Measurements from ENCODE around the gene BCAS4.

The BCAS4 gene

DNA sequence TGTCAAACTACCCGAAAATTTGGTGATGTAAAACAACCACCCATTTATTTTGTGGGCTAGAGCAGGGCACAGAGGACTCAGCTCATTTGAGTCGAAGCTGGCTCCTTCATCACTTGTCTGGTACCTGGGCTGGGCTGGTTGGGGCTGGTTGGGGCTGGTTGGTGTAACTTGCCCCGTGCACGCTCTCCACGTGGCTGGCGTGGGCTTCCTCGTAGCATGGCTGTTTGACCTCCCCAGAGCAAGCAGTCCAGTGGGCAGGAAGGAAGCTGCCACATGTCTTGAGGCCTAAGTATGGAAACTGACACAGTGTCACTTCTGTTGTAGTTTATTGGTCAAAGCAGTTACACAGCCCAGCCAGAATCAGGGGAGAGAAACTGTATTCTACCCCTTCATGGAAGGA is 27.1 kb downstream of the BCAS4 start:
- DNase-seq (ENCODE audit: low spot score): no peak

DNA sequence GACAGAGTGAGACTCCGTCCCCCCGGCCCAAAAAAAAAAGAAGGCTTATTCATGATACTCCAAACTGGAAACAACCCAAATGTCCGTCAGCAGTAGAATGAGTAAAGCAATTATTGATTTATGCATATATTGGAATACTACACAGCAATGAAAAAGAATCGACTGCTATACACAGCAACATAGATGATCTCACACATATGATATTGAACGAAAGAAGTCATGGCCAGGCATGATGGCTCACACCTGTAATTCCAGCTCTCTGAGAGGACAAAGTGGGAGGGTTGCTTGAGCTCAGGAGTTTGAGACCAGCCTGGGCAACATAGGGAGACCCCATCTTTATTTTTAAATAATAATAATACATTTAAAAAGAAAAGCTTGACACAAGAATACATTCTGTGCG is 28.5 kb downstream of the BCAS4 start:
- DNase-seq (ENCODE audit: low spot score): no peak

DNA sequence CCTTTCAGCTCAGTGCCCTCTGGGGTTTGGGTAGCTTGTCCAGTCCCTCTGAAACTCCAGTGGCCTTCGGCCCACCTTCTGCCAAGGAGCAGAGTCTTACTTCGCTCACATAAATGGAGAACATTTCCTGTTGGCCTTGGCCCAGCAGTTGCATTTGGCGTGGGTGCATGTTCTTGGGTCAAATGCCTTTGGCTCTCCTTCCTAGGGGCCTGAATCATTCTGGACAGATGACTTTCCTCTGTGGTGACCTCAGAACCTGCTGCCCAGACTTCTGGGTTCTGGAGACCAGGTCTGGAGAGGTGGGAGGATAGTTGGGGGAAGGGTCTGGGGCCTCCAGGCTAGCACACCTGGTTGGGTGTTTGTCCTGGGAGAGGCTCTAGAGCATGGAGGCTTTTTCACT is 29.3 kb downstream of the BCAS4 start:
- DNase-seq (ENCODE audit: low spot score): no peak

DNA sequence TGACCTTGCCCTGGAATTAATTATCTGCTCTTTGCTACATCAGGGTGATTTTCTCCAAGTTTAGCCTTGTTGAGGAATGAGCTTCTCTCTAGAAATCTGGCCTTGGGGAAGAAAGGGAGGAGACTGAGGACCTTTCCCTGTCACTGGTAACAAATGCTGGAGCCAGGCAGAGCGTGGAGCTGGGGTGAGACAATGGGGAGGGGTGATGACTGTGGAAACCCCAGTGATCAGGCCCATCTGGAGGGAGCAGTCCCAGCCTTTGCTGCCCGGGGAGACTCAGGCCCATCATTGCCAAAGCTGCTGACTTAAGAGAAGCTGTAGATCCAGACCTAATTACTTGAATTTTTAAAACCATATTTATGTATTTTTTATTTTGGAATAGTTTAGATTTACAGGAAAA is 31.3 kb downstream of the BCAS4 start:
- no peak for DNase-seq (ENCODE audit: low spot score)

DNA sequence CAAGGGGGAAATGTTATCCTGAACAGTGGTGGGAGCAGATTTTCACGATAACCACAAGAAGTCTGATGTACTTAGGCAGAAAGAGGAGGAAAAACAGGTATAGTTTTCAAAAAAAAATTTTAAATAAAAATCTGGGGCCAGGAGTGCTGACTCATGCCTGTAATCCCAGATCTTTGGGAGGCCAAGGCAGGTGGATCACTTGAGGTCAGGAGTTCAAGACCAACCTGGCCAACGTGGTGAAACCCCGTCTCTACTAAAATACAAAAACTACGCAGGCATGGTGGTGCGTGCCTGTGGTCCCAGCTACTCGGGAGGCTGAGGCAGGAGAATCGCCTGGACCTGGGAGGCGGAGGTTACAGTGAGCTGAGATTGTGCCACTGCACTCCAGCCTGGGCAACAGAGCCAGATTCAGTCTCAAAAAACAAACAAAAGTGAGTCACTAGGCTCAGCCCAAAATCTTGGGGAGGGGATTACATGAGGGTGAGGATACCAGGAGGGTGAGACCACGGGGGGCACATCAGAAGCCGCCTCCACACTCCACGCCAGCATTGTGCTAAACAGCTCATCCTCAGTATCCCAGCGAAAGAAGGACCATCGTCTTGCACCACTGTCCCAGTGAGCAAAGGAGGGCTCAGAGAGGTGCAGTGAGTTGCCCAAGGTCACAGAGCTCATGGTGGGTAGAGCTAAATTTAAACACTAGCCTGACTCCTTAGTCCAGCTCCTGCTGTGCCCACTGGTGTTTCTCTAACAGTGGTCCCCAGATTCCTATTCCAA is 33.7 kb downstream of the BCAS4 start:
- DNase-seq (ENCODE audit: low spot score): no peak

DNA sequence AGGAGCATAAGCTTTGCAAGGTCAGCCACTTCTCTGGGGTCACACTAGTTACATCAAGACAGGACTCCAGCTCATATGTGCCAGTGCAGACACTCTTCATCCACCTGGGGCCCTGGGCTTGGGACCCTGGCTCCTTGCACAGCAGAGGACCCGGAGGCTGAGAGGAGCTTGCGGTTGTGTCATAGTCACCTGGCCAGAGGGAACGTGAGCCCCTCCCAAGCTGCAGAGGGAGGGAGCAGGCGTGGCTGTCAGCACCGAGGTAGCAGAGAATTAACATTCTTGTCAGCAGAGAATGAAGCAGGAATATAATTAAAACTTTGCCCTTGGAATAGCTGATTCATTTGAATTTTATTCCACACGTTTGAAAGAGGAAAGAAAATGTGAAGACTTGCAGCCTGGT is 36.8 kb downstream of the BCAS4 start:
- no peak for DNase-seq (ENCODE audit: low spot score)

DNA sequence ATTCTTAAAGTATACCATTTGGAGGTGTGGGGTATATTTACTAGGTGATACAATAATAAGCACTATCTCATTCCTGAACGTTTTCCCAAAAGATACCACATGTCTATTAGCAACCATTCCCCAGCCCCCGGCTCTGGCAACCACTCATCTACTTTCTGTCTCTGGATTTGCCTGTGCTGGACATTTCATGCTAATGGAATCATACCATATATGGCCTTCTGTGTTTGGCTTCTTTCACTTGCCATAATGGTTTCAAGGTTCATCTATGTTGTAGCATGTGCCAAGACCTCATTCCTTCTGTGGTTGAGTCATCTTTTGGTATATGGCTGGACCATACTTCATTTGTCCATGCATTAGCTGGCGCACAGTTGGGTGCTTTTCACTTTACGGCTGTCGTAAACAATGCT is 39.7 kb downstream of the BCAS4 start:
- DNase-seq (ENCODE audit: low spot score): no peak

DNA sequence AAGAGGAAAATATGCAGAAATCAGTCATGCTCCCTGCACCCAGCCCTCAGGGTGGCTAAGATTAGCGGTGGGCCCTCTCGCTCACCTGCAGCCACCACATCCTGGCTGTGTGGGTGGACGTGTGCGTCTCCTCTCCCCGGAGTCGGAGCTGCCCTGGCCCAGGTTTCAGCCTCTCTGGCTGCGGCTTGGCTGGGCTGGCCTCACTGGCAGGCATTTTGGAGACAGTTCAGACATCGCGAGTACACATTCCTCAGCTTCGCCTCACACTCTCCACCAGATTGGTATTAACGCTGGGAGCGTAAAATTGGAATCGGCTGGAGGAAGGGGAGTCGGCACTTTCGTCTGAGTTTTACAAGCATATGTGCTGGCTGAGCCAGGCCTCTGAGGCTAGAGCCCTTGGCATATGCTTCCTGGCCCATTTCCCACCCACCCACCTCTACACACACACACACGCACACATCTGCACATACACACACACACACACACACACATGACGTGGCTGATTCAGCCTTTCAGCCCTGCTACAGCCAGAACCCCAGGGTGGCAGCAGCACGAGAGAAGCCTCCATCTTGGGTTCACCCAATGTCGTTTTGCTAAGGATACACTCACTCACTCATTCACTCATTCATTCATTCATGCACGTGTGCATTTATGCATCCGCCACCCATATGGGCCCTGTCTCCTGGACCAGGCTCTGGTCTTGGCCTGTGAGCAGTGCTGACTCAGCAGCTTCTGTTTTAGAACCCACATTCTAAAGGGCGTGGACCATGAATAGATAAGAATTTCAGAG is 42.9 kb downstream of the BCAS4 start:
- DNase-seq (ENCODE audit: low spot score): no peak

DNA sequence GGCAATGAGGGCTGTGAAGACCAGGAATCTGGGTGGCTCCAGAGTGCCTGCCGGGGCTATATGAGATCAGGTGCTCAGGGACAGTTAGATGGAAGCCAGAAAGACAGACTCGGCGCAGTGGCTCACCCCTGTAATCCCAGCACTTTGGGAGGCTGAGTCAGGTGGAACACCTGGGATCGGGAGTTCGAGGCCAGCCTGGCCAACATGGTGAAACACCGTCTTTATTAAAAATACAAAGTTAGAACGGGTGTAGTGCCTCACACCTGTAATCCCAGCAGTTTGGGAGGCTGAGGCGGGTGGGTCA is 43.4 kb downstream of the BCAS4 start:
- no peak for DNase-seq (ENCODE audit: low spot score)

DNA sequence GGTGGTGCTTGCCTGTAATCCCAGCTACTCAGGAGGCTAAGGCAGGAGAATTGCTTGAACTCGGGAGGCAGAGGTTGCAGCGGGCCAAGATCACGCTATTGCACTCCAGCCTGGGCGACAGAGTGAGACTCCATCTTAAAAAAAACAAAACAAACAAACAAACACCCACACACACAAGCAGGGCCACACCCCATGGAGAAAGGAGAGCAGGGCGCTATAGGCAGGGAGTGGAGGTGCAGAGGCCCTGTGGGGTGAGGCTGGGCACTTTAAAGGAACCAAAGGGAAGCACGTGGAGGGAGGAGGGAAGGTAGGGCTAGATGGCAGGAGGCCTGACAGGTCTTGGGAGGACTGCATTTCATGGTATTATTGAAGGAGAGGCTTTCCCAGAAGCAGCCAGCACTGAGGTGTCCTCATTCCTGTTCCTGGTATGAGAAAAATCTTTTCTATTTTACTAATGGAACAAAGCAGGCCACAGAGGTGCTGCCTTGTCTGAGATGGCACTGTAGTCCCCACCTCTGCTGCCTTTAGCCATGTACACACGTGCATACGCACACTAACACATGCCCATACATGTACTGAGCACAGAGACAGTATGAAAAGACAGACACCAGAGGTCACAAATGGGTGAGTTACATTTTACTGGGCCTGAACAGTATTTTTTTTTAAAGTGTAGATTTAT is 44.0 kb downstream of the BCAS4 start:
- DNase-seq (ENCODE audit: low spot score): no peak

DNA sequence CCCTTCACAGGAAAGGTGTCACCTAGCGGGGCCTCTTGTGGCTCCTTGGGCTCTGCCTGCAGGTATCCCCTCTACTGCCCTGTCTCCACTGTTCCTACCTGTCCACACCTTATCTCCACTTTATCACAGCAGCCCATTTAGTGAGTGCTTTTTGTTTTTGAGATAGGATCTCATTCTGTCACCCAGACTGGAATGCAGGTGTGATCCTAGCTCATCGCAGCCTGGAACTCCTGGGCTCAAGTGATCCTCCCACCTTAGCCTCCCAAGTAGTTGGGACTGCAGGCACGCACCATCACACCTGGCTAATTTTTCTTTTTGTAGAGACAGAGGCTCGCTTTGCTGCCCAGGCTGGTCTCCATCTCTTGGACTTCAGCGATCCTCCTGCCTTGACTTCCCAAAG is 48.0 kb downstream of the BCAS4 start:
- DNase-seq (ENCODE audit: low spot score): no peak

DNA sequence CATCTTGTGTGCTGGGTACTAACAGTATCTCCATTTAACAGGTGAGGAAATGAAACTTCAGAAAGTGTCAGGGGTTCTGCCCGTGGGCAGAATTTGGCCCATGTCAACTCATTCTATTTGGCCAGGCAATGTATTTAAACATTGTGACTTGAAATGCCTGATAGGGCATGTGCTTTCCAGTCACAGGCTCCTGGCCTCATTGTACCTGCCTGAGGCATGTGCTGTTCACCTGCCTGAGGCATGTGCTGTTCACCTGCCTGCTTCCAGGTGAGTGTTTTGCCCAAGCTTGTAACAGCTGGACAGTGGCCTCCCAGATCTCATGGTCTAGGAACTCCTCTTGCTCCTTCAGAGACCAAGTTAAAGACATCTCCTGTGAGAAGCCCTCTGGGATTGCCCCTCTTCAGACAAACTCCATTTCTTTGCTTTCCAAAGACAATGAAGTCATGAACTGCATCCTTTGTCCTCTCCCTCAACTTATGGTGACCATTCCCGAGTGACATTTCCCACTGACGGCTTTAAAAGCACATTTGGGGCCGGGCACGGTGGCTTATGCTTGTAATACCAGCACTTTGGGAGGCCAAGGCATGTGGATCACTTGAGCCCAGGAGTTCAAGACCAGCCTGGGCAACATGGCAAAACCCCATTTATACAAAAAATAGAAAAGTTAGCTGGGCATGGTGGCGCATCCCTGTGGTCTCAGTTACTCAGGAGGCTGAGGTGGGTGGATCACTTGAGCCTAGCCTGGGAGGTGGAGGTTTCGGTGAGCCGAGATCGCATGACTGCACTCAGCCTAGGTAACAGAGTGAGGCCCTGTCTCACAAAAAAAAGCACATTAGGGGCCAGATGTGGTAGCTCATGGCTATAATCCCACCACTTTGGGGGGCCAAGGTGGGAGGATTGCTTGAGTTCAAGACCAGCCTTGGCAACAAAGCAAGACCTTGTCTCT is 48.7 kb downstream of the BCAS4 start:
- DNase-seq (ENCODE audit: low spot score): no peak

DNA sequence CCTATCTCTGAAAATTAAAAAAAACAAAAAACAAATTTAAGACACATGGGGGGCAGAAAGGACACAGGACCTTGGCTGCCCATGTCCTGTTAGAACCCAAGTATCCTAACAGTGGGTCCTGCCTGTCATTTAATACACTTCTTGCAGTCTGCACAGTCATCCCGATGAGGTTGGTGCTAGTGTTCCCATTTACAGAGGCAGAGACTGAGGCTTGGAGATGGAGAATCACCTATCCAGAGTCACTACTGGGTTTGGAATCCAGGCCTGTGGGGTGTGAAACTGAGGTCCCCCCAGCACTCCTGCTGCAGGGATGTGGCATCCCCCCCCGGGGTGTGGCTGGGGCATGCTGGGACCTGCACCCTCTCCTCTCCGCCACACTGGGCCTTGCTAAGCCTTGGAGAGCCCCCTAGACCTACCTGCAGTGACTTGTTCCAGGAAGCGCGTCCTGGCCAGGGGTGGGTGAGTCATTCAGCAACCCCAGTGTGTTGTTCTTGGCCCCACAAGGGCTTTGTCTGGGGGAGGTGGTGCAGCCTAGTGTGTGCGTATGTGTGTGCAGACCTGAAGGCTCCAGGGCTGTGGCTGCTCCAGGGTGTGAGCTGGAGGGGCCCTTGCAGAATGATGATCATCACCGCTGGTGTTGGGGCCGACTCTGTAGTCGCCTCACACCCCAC is 49.7 kb downstream of the BCAS4 start:
- DNase-seq (ENCODE audit: low spot score): no peak

DNA sequence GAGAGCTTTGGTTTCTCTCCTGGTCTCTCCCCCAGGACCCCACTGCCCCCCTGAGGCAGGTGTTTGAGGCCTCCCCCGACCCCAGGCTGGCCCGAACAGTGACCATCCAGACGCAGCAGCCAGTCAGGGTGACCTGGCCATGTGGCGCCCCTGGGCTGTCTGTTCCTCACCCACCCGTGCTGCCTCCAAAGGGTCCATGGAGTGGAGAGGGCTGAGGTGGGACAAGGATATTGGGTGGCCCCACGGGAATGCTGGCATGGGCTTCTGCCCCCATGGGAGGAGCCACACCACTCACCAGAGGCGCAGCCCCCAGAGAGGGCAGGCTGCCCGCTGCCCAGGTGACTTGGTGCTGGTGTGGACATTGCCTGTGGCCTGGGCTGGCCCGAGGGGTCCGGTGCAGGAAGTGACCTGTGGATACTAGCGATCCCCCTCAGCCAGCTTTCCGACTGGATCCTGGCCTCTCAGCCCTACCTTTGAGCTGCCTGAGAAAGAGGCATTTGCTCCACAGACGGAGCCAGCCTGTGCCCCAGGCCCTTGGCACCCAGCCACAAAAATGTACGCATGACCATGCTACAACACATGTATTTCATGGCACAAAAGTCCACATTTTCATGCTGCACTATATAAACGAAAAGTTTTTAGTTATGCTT is 50.8 kb downstream of the BCAS4 start:
- DNase-seq (ENCODE audit: low spot score): no peak

DNA sequence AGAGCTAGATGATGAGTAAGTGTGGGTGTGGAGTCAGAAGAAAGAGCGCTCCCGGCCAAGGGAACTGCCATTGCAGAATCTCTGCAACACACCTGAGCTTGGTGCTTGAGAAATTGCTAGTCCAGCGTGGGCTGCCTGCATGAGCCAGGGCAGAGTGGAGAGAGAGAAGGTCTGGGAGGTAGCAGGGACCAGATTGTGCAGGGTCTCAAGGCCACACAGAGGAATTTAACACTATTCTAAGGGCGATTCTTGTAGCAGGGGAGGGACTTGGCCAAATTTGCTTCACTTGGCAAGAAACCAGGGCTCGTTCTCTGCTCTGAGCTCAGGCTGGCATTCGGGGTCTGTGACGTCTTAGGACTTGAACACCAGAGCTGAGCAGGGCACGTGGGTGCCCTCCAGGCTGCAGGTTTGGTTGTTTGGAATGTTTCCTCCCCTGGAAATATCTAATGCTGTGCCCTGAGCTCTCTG is 53.5 kb downstream of the BCAS4 start:
- DNase-seq (ENCODE audit: low spot score): no peak

DNA sequence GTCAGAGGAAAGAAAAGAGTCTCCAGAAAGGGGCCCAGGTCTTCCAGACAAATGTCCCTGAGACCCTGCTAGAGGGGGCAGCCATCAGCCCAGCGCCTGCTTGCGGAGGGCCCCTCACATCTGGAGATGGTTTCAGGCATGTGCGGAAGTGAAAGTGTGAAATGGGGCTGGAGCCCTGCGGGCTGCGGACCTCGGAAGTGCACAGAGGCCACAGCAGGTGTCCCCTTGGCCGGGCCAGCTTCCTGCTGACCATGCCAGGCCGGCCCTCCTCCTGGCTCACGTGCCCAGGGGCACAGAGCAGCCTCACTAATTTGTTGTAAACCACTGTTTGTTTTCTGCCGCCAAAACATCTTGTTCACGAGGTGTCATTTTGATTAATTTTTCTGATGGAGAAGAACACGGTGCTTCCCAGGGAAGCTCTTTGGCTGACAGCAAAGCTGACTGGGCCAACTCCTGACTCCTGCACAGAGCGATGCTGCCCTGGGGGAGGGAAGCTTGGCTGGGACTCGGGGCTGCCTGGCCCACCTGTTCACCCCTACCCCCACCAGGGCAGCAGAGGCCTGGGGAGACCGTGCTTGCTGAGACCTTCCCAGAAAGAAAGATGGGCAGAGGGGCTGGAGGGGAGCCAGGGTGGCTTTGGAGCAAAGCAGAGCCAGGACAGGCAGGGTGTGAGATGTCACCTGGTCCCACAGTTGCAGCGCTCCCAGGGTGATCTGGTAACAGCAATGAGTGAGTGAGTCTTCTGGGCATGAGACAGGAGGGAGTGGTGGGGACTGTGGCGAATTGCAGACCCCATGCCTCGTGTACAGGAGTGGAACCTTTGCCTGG is 54.2 kb downstream of the BCAS4 start:
- DNase-seq (ENCODE audit: low spot score): no peak

DNA sequence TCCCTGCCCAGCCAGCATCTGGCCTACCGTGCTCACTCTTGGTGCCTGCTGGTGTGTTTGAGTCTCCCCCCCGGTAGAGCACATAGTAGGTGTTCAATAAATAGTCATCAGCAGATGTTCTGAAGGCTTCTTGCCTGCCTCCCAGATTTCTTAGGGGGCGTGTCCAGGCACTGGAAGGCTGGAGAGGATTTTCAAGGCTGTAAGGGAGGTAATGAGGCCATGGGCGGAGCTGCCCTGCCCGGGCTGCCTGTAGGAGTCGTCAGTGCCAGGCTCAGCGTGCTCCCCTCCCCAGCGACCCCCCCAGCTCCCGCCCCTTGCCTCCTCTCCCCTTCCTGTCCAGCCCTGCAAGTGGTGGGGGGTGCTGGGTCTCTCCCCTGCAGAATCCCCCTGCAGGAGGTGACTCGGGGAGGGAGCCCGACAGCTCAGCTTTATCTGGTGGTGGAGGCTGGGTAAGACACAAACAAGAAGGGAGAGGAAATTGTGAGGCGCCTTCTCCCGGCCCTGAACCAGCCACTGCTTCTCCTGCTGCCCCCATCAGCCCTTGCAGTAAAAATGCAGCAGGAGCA is 55.9 kb downstream of the BCAS4 start:
- DNase-seq (ENCODE audit: low spot score): no peak

DNA sequence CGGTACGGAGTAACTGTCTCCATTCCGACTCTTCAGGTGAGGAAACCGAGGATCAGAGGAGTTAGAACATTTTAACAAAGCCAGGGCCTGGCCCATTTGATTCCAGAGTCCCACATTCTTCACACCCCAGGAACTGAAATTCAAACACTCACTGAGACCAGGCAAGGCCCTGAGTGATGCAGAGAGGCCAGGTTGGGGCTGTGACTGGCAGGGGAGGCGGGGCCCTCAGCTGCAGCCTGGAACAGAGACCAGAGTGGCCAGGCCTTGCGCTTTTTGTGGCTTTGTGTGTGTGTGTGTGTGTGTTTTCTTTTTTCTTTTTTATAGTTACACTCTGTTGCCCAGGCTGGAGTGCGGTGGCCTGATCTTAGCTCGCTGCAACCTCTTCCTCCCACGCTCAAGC is 57.2 kb downstream of the BCAS4 start:
- DNase-seq (ENCODE audit: low spot score): no peak

DNA sequence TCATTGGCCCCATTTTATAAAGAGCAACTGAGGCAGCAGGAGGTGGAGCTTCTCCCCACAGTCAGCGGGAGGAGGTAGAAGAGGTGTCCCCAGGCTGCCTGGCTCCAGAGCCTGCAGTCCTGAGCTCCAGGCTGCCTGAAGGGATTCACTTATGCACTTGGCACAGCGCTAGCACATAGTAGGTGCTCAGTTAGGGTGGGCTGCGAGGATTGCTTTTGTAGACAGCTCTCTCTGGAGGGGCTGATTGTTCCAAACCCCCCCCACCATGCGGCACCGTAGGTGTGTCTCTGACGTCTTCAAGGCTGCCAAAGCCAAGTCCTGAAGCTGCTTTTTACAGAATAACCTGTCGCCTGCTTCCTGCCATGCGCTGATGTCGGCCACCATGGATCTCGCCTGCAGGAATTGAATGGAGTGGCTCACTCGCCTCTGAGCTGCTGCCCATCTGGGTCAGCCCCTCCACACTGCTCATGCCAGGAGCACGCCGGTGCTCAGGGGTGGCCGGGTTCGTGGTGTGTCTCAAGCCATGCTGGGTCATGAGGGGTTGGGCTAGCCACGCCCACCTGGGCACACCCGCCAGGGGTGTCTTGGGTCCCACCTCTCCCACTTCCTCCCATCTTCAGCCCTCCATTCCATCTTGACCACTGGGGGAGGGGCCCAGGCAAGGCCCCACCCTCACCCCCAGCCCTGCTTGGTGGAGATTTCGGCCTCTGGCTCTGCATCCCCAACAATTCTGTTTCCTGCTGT is 59.8 kb downstream of the BCAS4 start:
- no peak for DNase-seq (ENCODE audit: low spot score)

All from COLO829 (cell line).